PC-3 (cell line): ENCODE measurements around the gene TMEM178A. TPM values are rescaled to one million over a fixed set of nuclear protein-coding genes. Genes with fewer than 3 reads are reported as not detected.

Source experiments
- ATAC-seq: fragments of 200-7000 bp; cut with Tn5 transposase; 2 replicates; pipeline ENCODE4 v1.9.1; 2020; ENCODE audit warnings: mild to moderate bottlenecking, moderate library complexity
- BruUV-seq: library from RNA; stranded (reverse); fragments of 400-500 nt; replicated peaks from 2 replicates; lab custom pipeline; 2021; lab: Mats Ljungman, UMichigan
- CTCF ChIA-PET: fragments of 300-600 bp; sonication (Branson Sonifier 250); formaldehyde crosslinking; loops from one replicate; lab custom pipeline; 2022; ENCODE audit warnings: antibody characterized with exemption; lab: Charles Lee
- POLR2A ChIA-PET: fragments of 300-600 bp; sonication (Branson Sonifier 250); formaldehyde crosslinking; loops from one replicate; lab custom pipeline; 2022; ENCODE audit warnings: antibody characterized with exemption; ENCODE audit not compliant: unreplicated experiment; lab: Charles Lee
- DNase-seq: peaks from one replicate; pipeline ENCODE4 v3.0.0-alpha.2; 2015
- H2AFZ ChIP-seq: fragments of 300-600 bp; sonication (generic); 2 replicates; pipeline ENCODE4 v1.6.0; 2016; ENCODE audit warnings: antibody characterized with exemption, low read length
- H3F3A ChIP-seq: fragments of 300-600 bp; sonication (generic); one replicate; pipeline ENCODE4 v1.6.0; 2017; ENCODE audit warnings: antibody characterized with exemption, low read length, control low read depth, mild to moderate bottlenecking; ENCODE audit not compliant: unreplicated experiment
- H3K27ac ChIP-seq: fragments of 300-600 bp; sonication (generic); 2 replicates; pipeline ENCODE4 v1.5.1; 2016; ENCODE audit warnings: mild to moderate bottlenecking, low read length
- H3K27me3 ChIP-seq: fragments of 300-600 bp; sonication (generic); 2 replicates; pipeline ENCODE4 v1.6.1; 2016; ENCODE audit warnings: low read length, mixed read lengths
- H3K36me3 ChIP-seq: fragments of 300-600 bp; sonication (generic); 2 replicates; pipeline ENCODE4 v1.6.1; 2016; ENCODE audit warnings: low read depth, mixed run types, low read length, mixed read lengths
- H3K4me1 ChIP-seq: fragments of 300-600 bp; sonication (generic); 2 replicates; pipeline ENCODE4 v1.5.1; 2016; ENCODE audit warnings: low read length; ENCODE audit not compliant: insufficient read depth
- H3K4me2 ChIP-seq: fragments of 300-600 bp; sonication (generic); 2 replicates; pipeline ENCODE4 v1.6.0; 2016; ENCODE audit warnings: low read length
- H3K4me3 ChIP-seq: fragments of 300-600 bp; sonication (generic); 2 replicates; pipeline ENCODE4 v1.5.1; 2016; ENCODE audit warnings: mild to moderate bottlenecking, low read length, mixed read lengths
- H3K79me2 ChIP-seq: fragments of 300-600 bp; sonication (generic); 2 replicates; pipeline ENCODE4 v1.6.1; 2017; ENCODE audit warnings: low read length, mixed read lengths
- H3K9ac ChIP-seq: fragments of 300-600 bp; sonication (generic); 2 replicates; pipeline ENCODE4 v1.6.0; 2016; ENCODE audit warnings: mild to moderate bottlenecking, low read length
- H3K9me2 ChIP-seq: fragments of 300-600 bp; sonication (generic); replicated peaks from 2 replicates; pipeline ENCODE4 v1.6.1; 2016; ENCODE audit warnings: mixed run types, low read length, mixed read lengths
- H3K9me3 ChIP-seq: fragments of 300-600 bp; sonication (generic); 2 replicates; pipeline ENCODE4 v1.6.1; 2016; ENCODE audit warnings: low read length, mixed read lengths
- H4K20me1 ChIP-seq: fragments of 300-600 bp; sonication (generic); 2 replicates; pipeline ENCODE4 v1.6.1; 2016; ENCODE audit warnings: low read length, mixed read lengths
- EZH2 ChIP-seq: fragments of 300-600 bp; sonication (generic); IDR thresholded peaks from one replicate; pipeline ENCODE4 v1.6.1; 2017; ENCODE audit warnings: antibody characterized with exemption, mild to moderate bottlenecking, low read length; ENCODE audit not compliant: unreplicated experiment
- EZH2phosphoT487 ChIP-seq: fragments of 300-600 bp; sonication (generic); IDR thresholded peaks from 2 replicates; pipeline ENCODE4 v1.6.1; 2018; ENCODE audit warnings: mild to moderate bottlenecking, antibody characterized with exemption, low read length, borderline replicate concordance
- intact Hi-C: fragments of 100-400 bp; cut with micrococcal nuclease; formaldehyde crosslinking; loops from 2 replicates; pipeline ENCODE4 v1.9.0; 2023
- total RNA-seq: library from RNA; depleted of rRNA; stranded (reverse); fragments of >200 nt; gene quantifications from 2 replicates; pipeline ENCODE4 v1.2.3, GENCODE V29; 2014
- TF ChIP-seq, protein P1 (sequence below): fragments of 300-600 bp; sonication (generic); conservative IDR thresholded peaks from 2 replicates; pipeline ENCODE4 v1.5.1; 2017; ENCODE audit warnings: antibody characterized with exemption, low read depth, mild to moderate bottlenecking, low read length

The TMEM178A gene
- total RNA-seq, 1 experiment from 2014 or later, result 0.33 TPM

DNA sequence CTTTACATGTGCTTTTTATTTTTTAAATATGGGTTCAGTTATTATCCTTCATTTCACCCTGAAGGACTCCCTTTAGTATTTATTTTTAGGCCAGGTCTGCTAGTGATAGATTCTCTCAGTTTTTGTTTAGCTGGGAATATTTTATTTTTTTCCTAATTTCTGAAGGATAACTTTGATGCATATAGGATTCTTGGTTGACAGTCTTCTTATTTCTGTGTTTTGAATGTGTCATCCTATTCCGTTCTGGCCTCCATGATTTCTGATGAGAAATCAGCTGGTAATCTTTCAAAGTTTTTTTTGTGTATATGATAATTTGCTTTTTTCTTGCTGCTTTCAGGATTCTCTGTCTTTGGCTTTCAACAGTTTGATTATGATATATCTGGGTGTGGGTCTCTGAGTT is 35.4 kb downstream of the TMEM178A start:
- no peak for DNase-seq
- ATAC-seq, result no peak
- TF ChIP-seq EZH2phosphoT487 (no peak), EZH2 (no peak)
- TF ChIP-seq, protein P1, sequence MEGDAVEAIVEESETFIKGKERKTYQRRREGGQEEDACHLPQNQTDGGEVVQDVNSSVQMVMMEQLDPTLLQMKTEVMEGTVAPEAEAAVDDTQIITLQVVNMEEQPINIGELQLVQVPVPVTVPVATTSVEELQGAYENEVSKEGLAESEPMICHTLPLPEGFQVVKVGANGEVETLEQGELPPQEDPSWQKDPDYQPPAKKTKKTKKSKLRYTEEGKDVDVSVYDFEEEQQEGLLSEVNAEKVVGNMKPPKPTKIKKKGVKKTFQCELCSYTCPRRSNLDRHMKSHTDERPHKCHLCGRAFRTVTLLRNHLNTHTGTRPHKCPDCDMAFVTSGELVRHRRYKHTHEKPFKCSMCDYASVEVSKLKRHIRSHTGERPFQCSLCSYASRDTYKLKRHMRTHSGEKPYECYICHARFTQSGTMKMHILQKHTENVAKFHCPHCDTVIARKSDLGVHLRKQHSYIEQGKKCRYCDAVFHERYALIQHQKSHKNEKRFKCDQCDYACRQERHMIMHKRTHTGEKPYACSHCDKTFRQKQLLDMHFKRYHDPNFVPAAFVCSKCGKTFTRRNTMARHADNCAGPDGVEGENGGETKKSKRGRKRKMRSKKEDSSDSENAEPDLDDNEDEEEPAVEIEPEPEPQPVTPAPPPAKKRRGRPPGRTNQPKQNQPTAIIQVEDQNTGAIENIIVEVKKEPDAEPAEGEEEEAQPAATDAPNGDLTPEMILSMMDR, result no peak
- H4K20me1 ChIP-seq, result no peaks in the 10 kb centered on the region
- no peaks in the 10 kb centered on the region; the same call in 1 of the 2 replicates for H3K36me3 ChIP-seq
- H3K4me1 ChIP-seq, result no peaks in the 10 kb centered on the region
- no peak overlapping the region for H3K4me2 ChIP-seq
- intact Hi-C loops, result no loop called here
- no peak overlapping the region for H3K4me3 ChIP-seq
- ChIA-PET CTCF (no interaction called here), POLR2A (no interaction called here)
- no peak overlapping the region for H3K9ac ChIP-seq
- H3K27ac ChIP-seq, result no peak overlapping the region
- no peaks in the 10 kb centered on the region for H3K27me3 ChIP-seq
- no peaks in the 10 kb centered on the region for H3F3A ChIP-seq
- no peaks in the 10 kb centered on the region for H3K79me2 ChIP-seq
- H3K9me2 ChIP-seq, result no peaks in the 10 kb centered on the region
- H2AFZ ChIP-seq, result no peak overlapping the region
- 0 out of 2 replicates have a peak, but pooled peaks cover 12% of the 10 kb centered on the region for H3K9me3 ChIP-seq
- BruUV-seq, result no TSS peak

- ATAC-seq (no peak), DNase-seq (no peak)
- no peaks in the 10 kb centered on the region for H4K20me1 ChIP-seq
- 0 out of 2 replicates have a peak, but pooled peaks cover 12% of the 10 kb centered on the region for H3K9me3 ChIP-seq
- H3K4me2 ChIP-seq, result no peak overlapping the region
- H3F3A ChIP-seq, result no peaks in the 10 kb centered on the region
- H3K27me3 ChIP-seq, result no peaks in the 10 kb centered on the region
- ChIA-PET CTCF (no interaction called here), POLR2A (no interaction called here)
- no TSS peak for BruUV-seq
- no peak overlapping the region for H3K27ac ChIP-seq
- TF ChIP-seq EZH2phosphoT487, result no peak
- no peak for TF ChIP-seq EZH2
- TF ChIP-seq, protein P1, result no peak
- no peak overlapping the region for H2AFZ ChIP-seq
- intact Hi-C loops, result no loop called here
- no peaks in the 10 kb centered on the region; the same call in 1 of the 2 replicates for H3K36me3 ChIP-seq
- H3K79me2 ChIP-seq, result no peaks in the 10 kb centered on the region
- H3K9ac ChIP-seq, result no peak overlapping the region
- H3K4me1 ChIP-seq, result no peaks in the 10 kb centered on the region
- no peak overlapping the region for H3K4me3 ChIP-seq
- H3K9me2 ChIP-seq, result no peaks in the 10 kb centered on the region
Measured at GRCh38 chr2:39703181-39703872, 37.6 kb downstream of the TMEM178A start.

GRCh38 chr2:39704540-39704939 is 38.8 kb downstream of the TMEM178A start:
- Histone ChIP-seq H3K4me2 (no peak overlapping the region), H3K4me3 (no peak overlapping the region), H3K4me1 (no peaks in the 10 kb centered on the region), H3K9me3 (0 out of 2 replicates have a peak, but pooled peaks cover 12% of the 10 kb centered on the region), H3K27ac (no peak overlapping the region), H3K9me2 (no peaks in the 10 kb centered on the region), H3F3A (no peaks in the 10 kb centered on the region), H3K9ac (no peak overlapping the region), H3K27me3 (no peaks in the 10 kb centered on the region), H3K79me2 (no peaks in the 10 kb centered on the region), H4K20me1 (no peaks in the 10 kb centered on the region), H2AFZ (no peak overlapping the region), H3K36me3 (no peaks in the 10 kb centered on the region; the same call in 1 of the 2 replicates)
- ATAC-seq, result no peak
- ChIA-PET POLR2A (no interaction called here), CTCF (interaction anchor here (0.6 kb wide), 1 partner anchor 475 kb away, joined by 3 read pairs; no protein-coding TSS in a partner anchor)
- TF ChIP-seq, protein P1, result no peak
- TF ChIP-seq EZH2phosphoT487 (no peak), EZH2 (no peak)
- no TSS peak for BruUV-seq
- intact Hi-C loops, result no loop called here
- no peak for DNase-seq
